GM12865 (cell line): Measurements from ENCODE around the gene SYT3.
"Not testable (repeated sequence)": the region's sequence is repeated elsewhere in the genome, so short reads cannot be mapped to it uniquely, and the experiment has no call there.

Experiments used
- DNase-seq: peaks from one replicate; pipeline ENCODE4 v3.0.0; 2010; ENCODE audit warnings: low read depth
- H3K4me3 ChIP-seq: 2 replicates; pipeline ENCODE4 v1.5.1; 2011; ENCODE audit warnings: mild to moderate bottlenecking, low read depth, low read length, control low read depth
- CTCF ChIP-seq: IDR thresholded peaks from 2 replicates; pipeline ENCODE4 v1.5.1; 2011; ENCODE audit warnings: low read length, control low read depth, low read depth, inconsistent platforms; ENCODE audit not compliant: insufficient read depth; ENCODE audit errors: missing control alignments

Gene SYT3

GRCh38 chr19:50607874-50608785 lies 31.6 kb downstream of the SYT3 start:
- DNase-seq: peak; percentile 75
- no peak overlapping the region for H3K4me3 ChIP-seq
- TF ChIP-seq CTCF: peak; percentile 22

- H3K4me3 ChIP-seq: no peak overlapping the region
- TF ChIP-seq CTCF: no peak
- DNase-seq: no peak
Measured at GRCh38 chr19:50607388-50607787, 32.3 kb downstream of the SYT3 start.

GRCh38 chr19:50606059-50606836 lies 33.4 kb downstream of the SYT3 start:
- not testable (repeated sequence) for DNase-seq

GRCh38 chr19:50604264-50605073 lies 35.2 kb downstream of the SYT3 start:
- DNase-seq, H3K4me3 ChIP-seq: not testable (repeated sequence)

More at GRCh38 chr19:50606059-50606836, 33.4 kb downstream of the SYT3 start:
- H3K4me3 ChIP-seq: not testable (repeated sequence)

- no peak overlapping the region for H3K4me3 ChIP-seq
- no peak for TF ChIP-seq CTCF
- DNase-seq: no peak
Measured at GRCh38 chr19:50602935-50603334, 36.7 kb downstream of the SYT3 start.

GRCh38 chr19:50602496-50602895 lies 37.2 kb downstream of the SYT3 start:
- no peak for TF ChIP-seq CTCF
- no peak overlapping the region for H3K4me3 ChIP-seq

GRCh38 chr19:50602089-50602422 lies 37.6 kb downstream of the SYT3 start:
- DNase-seq: no peak
- H3K4me3 ChIP-seq: no peak overlapping the region
- TF ChIP-seq CTCF: no peak

More at GRCh38 chr19:50602496-50602895, 37.2 kb downstream of the SYT3 start:
- DNase-seq: no peak
